HEK293 (cell line): Measurements from ENCODE around the gene ZSCAN18.

ENCODE experiments used
- CTCF ChIA-PET: fragments of 350-600 bp; formaldehyde crosslinking; extraction: SDS; loops from one replicate; lab custom pipeline; 2021; ENCODE audit warnings: antibody characterized with exemption; lab: Yijun Ruan, JAX
- POLR2A ChIA-PET: fragments of 300-600 bp; formaldehyde crosslinking; extraction: SDS; loops from one replicate; lab custom pipeline; 2020; ENCODE audit warnings: antibody characterized with exemption, inconsistent platforms; lab: Yijun Ruan, JAX
- H3K27ac ChIP-seq: fragments of 200-500 bp; sonication (Bioruptor generic); 2 replicates; pipeline ENCODE4 v1.5.1; 2014; ENCODE audit warnings: low read depth, low read length, control low read depth, inconsistent platforms; ENCODE audit errors: extremely low read depth
- H3K36me3 ChIP-seq, 2 experiments: fragments of 200-500 bp in 1 of 2; sonication (Bioruptor generic) in 1 of 2; 1 replicate in 1 of 2; 2 replicates in 1 of 2; pipeline ENCODE4 v1.5.1; 2014 to 2017; ENCODE audit warnings: inconsistent platforms in 2 of 2, low read length in 2 of 2; ENCODE audit not compliant: control insufficient read depth in 2 of 2, insufficient read depth in 1 of 2
- H3K4me1 ChIP-seq: fragments of 200-500 bp; sonication (Bioruptor generic); 2 replicates; pipeline ENCODE4 v1.5.1; 2014; ENCODE audit warnings: mild to moderate bottlenecking, low read length, inconsistent platforms; ENCODE audit not compliant: control insufficient read depth, insufficient read depth
- H3K4me3 ChIP-seq: 2 replicates; pipeline ENCODE4 v1.5.1; 2011; ENCODE audit warnings: low read depth, mild to moderate bottlenecking, control low read depth, low read length, moderate library complexity
- H3K9me3 ChIP-seq: fragments of 200-500 bp; sonication (Bioruptor generic); 2 replicates; pipeline ENCODE4 v1.5.1; 2014; ENCODE audit warnings: low read depth, low read length, inconsistent platforms; ENCODE audit not compliant: control insufficient read depth, insufficient read depth
- BCL11A ChIP-seq: fragments of 450-650 bp; formaldehyde crosslinking; IDR thresholded peaks from 2 replicates; pipeline ENCODE4 v1.5.1; 2016; ENCODE audit warnings: low read depth, missing biosample characterization, missing genetic modification characterization
- GLIS2 ChIP-seq: fragments of 450-650 bp; formaldehyde crosslinking; IDR thresholded peaks from 2 replicates; pipeline ENCODE4 v1.5.1; 2016; ENCODE audit warnings: missing biosample characterization, missing genetic modification characterization
- IKZF3 ChIP-seq: fragments of 450-650 bp; IDR thresholded peaks from 2 replicates; pipeline ENCODE4 v1.5.0; 2018; ENCODE audit warnings: missing biosample characterization, mild to moderate bottlenecking, missing genetic modification characterization, moderate library complexity
- MEIS1 ChIP-seq: sonication (generic); formaldehyde crosslinking; IDR thresholded peaks from 2 replicates; pipeline ENCODE4 v1.8.1; 2022; ENCODE audit warnings: missing genetic modification reagents, mild to moderate bottlenecking, borderline replicate concordance
- REPIN1 ChIP-seq: fragments of 450-650 bp; formaldehyde crosslinking; IDR thresholded peaks from 2 replicates; pipeline ENCODE4 v1.5.1; 2017; ENCODE audit warnings: missing biosample characterization, missing genetic modification characterization, low read depth
- SCRT2 ChIP-seq: fragments of 450-650 bp; formaldehyde crosslinking; IDR thresholded peaks from 2 replicates; pipeline ENCODE4 v1.5.1; 2016; ENCODE audit warnings: missing biosample characterization, missing genetic modification characterization
- YY2 ChIP-seq: fragments of 450-650 bp; formaldehyde crosslinking; IDR thresholded peaks from 2 replicates; pipeline ENCODE4 v1.5.1; 2016; ENCODE audit warnings: missing biosample characterization, missing genetic modification characterization
- ZEB2 ChIP-seq: fragments of 450-650 bp; formaldehyde crosslinking; IDR thresholded peaks from 2 replicates; pipeline ENCODE4 v1.5.1; 2016; ENCODE audit warnings: missing biosample characterization, missing genetic modification characterization
- ZNF184 ChIP-seq: fragments of 450-650 bp; IDR thresholded peaks from 2 replicates; pipeline ENCODE4 v1.5.1; 2018; ENCODE audit warnings: missing biosample characterization, mild to moderate bottlenecking, missing genetic modification characterization
- ZNF19 ChIP-seq: fragments of 450-650 bp; formaldehyde crosslinking; IDR thresholded peaks from 2 replicates; pipeline ENCODE4; 2016; ENCODE audit warnings: missing biosample characterization, missing genetic modification characterization, low read depth
- ZNF202 ChIP-seq: fragments of 450-650 bp; formaldehyde crosslinking; IDR thresholded peaks from 2 replicates; pipeline ENCODE4 v1.5.1; 2016; ENCODE audit warnings: missing biosample characterization, missing genetic modification characterization, borderline replicate concordance
- ZNF302 ChIP-seq: fragments of 450-650 bp; formaldehyde crosslinking; IDR thresholded peaks from 2 replicates; pipeline ENCODE4 v1.5.1; 2016; ENCODE audit warnings: missing biosample characterization, missing genetic modification characterization, low read depth
- ZNF311 ChIP-seq: fragments of 450-650 bp; formaldehyde crosslinking; IDR thresholded peaks from 2 replicates; pipeline ENCODE4 v1.5.1; 2017; ENCODE audit warnings: missing biosample characterization, missing genetic modification characterization, borderline replicate concordance
- ZNF529 ChIP-seq: fragments of 450-650 bp; formaldehyde crosslinking; IDR thresholded peaks from 2 replicates; pipeline ENCODE4 v1.5.1; 2017; ENCODE audit warnings: missing genetic modification characterization, missing biosample characterization; ENCODE audit not compliant: insufficient replicate concordance
- ZNF654 ChIP-seq: fragments of 450-650 bp; formaldehyde crosslinking; IDR thresholded peaks from 2 replicates; pipeline ENCODE4 v1.5.1; 2016; ENCODE audit warnings: low read depth, missing biosample characterization, missing genetic modification characterization
- ZNF747 ChIP-seq: fragments of 450-650 bp; formaldehyde crosslinking; IDR thresholded peaks from 2 replicates; pipeline ENCODE4 v1.5.1; 2016; ENCODE audit warnings: missing biosample characterization, missing genetic modification characterization
- ZNF768 ChIP-seq: fragments of 450-650 bp; formaldehyde crosslinking; IDR thresholded peaks from 2 replicates; pipeline ENCODE4 v1.5.1; 2018; ENCODE audit warnings: missing biosample characterization, mild to moderate bottlenecking, missing genetic modification characterization
- ZNF791 ChIP-seq: fragments of 450-650 bp; formaldehyde crosslinking; IDR thresholded peaks from 2 replicates; pipeline ENCODE4 v1.5.1; 2016; ENCODE audit warnings: missing biosample characterization, missing genetic modification characterization
- ZNF843 ChIP-seq: fragments of 450-650 bp; formaldehyde crosslinking; IDR thresholded peaks from 2 replicates; pipeline ENCODE4 v1.5.1; 2016; ENCODE audit warnings: missing biosample characterization, missing genetic modification characterization
- TF ChIP-seq, protein P1 (sequence below): fragments of 450-650 bp; formaldehyde crosslinking; IDR thresholded peaks from 2 replicates; pipeline ENCODE4 v1.5.1; 2016; ENCODE audit warnings: missing biosample characterization, missing genetic modification characterization
- TF ChIP-seq, protein P2 (sequence below): fragments of 450-650 bp; formaldehyde crosslinking; IDR thresholded peaks from 2 replicates; pipeline ENCODE4 v1.5.1; 2017; ENCODE audit warnings: missing biosample characterization, missing genetic modification characterization
- TF ChIP-seq, protein P3 (sequence below): fragments of 450-650 bp; formaldehyde crosslinking; IDR thresholded peaks from 2 replicates; pipeline ENCODE4 v1.5.1; 2016; ENCODE audit warnings: missing biosample characterization, missing genetic modification characterization
- TF ChIP-seq, protein P4 (sequence below): fragments of 450-650 bp; formaldehyde crosslinking; IDR thresholded peaks from 2 replicates; pipeline ENCODE4 v1.5.0; 2017; ENCODE audit warnings: missing biosample characterization, missing genetic modification characterization, borderline replicate concordance
- TF ChIP-seq, protein P5 (sequence below): fragments of 450-650 bp; formaldehyde crosslinking; IDR thresholded peaks from 2 replicates; pipeline ENCODE4 v1.5.1; 2016; ENCODE audit warnings: missing biosample characterization, missing genetic modification characterization

The ZSCAN18 gene

DNA sequence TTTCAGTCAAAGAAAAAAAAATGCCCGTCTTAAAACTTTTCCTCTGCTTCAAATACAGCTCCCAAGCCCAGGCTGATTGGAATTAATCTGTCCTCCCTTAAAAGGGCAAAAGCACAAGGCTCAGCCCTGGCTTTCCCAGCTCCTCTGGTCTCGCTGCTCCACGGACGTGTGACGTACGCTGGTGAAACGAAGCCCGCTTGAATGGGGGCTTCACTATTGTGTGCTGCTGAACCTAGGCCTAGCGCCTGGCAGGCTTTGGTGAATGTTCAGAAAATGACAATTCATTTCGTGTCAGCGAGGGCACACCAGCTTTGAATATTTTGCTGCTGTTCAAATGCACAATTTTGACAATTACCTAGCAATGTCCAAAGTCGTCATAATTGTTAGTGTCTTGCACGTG, 39.6 kb downstream of the ZSCAN18 start (continued):
- no peak for TF ChIP-seq ZNF843 (tag by site-specific recombination)
- TF ChIP-seq ZNF768 (tag by site-specific recombination): no peak
- TF ChIP-seq YY2 (tag by site-specific recombination): no peak
- no peak for TF ChIP-seq ZEB2 (tag by site-specific recombination)
- no peak for TF ChIP-seq ZNF747 (tag by site-specific recombination)
- no peak for TF ChIP-seq ZNF311 (tag by site-specific recombination)
- no peak for TF ChIP-seq ZNF529 (tag by site-specific recombination)
- TF ChIP-seq, protein P1, sequence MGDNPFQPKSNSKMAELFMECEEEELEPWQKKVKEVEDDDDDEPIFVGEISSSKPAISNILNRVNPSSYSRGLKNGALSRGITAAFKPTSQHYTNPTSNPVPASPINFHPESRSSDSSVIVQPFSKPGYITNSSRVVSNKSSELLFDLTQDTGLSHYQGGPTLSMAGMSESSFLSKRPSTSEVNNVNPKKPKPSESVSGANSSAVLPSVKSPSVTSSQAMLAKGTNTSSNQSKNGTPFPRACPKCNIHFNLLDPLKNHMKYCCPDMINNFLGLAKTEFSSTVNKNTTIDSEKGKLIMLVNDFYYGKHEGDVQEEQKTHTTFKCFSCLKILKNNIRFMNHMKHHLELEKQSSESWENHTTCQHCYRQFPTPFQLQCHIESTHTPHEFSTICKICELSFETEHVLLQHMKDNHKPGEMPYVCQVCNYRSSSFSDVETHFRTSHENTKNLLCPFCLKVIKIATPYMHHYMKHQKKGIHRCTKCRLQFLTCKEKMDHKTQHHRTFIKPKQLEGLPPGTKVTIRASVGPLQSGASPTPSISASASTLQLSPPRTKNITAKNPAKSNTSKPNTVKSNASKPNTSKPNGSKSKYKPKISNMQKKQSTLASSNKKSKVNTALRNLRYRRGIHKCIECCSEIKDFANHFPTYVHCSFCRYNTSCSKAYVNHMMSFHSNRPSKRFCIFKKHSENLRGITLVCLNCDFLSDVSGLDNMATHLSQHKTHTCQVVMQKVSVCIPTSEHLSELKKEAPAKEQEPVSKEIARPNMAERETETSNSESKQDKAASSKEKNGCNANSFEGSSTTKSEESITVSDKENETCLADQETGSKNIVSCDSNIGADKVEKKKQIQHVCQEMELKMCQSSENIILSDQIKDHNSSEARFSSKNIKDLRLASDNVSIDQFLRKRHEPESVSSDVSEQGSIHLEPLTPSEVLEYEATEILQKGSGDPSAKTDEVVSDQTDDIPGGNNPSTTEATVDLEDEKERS: no peak
- TF ChIP-seq ZNF791: no peak
- TF ChIP-seq IKZF3: no peak
- no peak for TF ChIP-seq ZNF654 (tag by site-specific recombination)
- no peak for TF ChIP-seq ZNF19 (tag by site-specific recombination)
- TF ChIP-seq, protein P2, sequence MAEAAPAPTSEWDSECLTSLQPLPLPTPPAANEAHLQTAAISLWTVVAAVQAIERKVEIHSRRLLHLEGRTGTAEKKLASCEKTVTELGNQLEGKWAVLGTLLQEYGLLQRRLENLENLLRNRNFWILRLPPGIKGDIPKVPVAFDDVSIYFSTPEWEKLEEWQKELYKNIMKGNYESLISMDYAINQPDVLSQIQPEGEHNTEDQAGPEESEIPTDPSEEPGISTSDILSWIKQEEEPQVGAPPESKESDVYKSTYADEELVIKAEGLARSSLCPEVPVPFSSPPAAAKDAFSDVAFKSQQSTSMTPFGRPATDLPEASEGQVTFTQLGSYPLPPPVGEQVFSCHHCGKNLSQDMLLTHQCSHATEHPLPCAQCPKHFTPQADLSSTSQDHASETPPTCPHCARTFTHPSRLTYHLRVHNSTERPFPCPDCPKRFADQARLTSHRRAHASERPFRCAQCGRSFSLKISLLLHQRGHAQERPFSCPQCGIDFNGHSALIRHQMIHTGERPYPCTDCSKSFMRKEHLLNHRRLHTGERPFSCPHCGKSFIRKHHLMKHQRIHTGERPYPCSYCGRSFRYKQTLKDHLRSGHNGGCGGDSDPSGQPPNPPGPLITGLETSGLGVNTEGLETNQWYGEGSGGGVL (tag by site-specific recombination): no peak
- TF ChIP-seq, protein P3, sequence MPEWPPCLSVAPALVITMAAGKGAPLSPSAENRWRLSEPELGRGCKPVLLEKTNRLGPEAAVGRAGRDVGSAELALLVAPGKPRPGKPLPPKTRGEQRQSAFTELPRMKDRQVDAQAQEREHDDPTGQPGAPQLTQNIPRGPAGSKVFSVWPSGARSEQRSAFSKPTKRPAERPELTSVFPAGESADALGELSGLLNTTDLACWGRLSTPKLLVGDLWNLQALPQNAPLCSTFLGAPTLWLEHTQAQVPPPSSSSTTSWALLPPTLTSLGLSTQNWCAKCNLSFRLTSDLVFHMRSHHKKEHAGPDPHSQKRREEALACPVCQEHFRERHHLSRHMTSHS (tag by site-specific recombination): no peak
- no peak for TF ChIP-seq MEIS1
- TF ChIP-seq BCL11A (tag by site-specific recombination): no peak

DNA sequence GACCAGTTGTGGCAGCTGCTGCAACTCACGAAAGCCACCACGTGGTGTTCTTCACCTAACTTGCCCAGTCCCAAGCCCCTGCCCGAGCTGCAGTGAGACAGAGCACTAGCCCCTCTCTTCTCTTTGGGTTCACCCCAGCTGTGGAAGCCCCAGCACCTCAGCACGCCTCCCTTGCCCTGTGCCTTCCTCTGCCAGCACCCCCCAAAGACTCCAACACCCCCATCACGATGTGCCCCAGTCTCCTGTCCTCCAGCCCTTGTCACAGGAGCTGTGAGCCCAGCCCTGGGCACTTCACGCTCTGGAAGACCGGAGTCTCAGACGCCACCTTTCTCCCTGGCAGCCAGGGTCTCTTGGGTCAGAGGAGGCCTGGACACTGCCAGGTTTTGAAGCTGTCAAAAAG, 41.2 kb downstream of the ZSCAN18 start:
- no peaks in the 10 kb centered on the region for H3K36me3 ChIP-seq
- CTCF ChIA-PET: interaction anchor here (0.6 kb wide), 1 partner anchor 1933 kb away, joined by 4 read pairs; no protein-coding TSS in a partner anchor
- POLR2A ChIA-PET: no interaction called here
- H3K4me1 ChIP-seq: no peaks in the 10 kb centered on the region
- no peaks in the 10 kb centered on the region; the same call in 1 of the 2 replicates for H3K9me3 ChIP-seq
- H3K4me3 ChIP-seq: no peak overlapping the region
- no peak overlapping the region for H3K27ac ChIP-seq
- TF ChIP-seq ZNF302 (tag by site-specific recombination) (no peak), REPIN1 (tag by site-specific recombination) (no peak), SCRT2 (tag by site-specific recombination) (no peak), ZNF184 (tag by site-specific recombination) (no peak), ZNF202 (tag by site-specific recombination) (no peak), GLIS2 (no peak)
- TF ChIP-seq, protein P3 (tag by site-specific recombination): no peak
- TF ChIP-seq, protein P4, sequence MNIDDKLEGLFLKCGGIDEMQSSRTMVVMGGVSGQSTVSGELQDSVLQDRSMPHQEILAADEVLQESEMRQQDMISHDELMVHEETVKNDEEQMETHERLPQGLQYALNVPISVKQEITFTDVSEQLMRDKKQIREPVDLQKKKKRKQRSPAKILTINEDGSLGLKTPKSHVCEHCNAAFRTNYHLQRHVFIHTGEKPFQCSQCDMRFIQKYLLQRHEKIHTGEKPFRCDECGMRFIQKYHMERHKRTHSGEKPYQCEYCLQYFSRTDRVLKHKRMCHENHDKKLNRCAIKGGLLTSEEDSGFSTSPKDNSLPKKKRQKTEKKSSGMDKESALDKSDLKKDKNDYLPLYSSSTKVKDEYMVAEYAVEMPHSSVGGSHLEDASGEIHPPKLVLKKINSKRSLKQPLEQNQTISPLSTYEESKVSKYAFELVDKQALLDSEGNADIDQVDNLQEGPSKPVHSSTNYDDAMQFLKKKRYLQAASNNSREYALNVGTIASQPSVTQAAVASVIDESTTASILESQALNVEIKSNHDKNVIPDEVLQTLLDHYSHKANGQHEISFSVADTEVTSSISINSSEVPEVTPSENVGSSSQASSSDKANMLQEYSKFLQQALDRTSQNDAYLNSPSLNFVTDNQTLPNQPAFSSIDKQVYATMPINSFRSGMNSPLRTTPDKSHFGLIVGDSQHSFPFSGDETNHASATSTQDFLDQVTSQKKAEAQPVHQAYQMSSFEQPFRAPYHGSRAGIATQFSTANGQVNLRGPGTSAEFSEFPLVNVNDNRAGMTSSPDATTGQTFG (tag by site-specific recombination): no peak
- TF ChIP-seq, protein P5, sequence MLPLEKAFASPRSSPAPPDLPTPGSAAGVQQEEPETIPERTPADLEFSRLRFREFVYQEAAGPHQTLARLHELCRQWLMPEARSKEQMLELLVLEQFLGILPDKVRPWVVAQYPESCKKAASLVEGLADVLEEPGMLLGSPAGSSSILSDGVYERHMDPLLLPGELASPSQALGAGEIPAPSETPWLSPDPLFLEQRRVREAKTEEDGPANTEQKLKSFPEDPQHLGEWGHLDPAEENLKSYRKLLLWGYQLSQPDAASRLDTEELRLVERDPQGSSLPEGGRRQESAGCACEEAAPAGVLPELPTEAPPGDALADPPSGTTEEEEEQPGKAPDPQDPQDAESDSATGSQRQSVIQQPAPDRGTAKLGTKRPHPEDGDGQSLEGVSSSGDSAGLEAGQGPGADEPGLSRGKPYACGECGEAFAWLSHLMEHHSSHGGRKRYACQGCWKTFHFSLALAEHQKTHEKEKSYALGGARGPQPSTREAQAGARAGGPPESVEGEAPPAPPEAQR (tag by site-specific recombination): no peak
